DMS153 treated with DMSO at 0.1 percent for 48 hours (cell line): Measurements from ENCODE around the gene FLOT1.

Source experiments
- DNase-seq: peaks from one replicate; lab custom pipeline; 2025; ENCODE audit not compliant: unreplicated experiment; lab: John Stamatoyannopoulos, UW

FLOT1 gene

DNA sequence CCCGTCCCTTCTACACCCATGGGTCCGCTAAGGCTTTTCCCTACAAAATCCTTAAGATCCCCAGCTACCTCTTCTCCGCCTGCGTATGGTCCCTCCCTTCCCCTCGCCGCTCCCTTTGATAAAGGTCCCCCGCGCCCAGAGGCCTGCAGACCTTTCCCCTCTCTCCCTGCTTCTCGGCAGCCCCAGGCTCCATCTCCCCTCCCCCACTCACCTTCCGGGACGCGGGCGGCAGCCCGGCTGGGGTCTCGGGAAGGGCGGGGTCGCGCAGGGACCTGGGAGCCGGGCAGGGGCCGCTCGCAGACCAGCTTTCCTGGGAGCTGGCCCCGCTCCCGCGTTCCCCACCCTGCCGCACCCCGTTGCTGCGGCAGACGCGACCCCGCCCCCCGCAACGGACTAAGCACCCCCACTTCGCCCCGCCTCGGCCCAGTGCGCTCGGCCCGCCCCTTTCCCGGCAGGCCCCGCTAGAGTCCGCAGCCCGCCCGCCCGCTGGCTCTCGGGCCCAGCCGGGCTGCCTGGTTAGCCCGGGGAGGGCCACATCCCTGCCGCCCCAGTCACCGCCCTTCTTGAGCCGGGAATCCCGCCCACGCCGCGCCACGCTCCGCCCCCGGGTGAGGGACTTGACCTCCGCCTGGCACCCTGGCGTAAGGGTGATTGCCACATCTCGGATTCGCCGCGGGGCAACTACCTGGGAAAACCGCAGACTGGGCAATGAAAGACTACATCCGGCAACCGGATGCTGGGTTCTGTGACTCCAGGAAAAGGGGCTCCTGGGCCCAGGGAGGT is at the start of gene FLOT1:
TSS of gene FLOT1 (minus strand) at position 372 of the 783 bp plus-strand sequence. CDS start 498 bp downstream, outside the sequence.
- peak; percentile 87 for DNase-seq

DNA sequence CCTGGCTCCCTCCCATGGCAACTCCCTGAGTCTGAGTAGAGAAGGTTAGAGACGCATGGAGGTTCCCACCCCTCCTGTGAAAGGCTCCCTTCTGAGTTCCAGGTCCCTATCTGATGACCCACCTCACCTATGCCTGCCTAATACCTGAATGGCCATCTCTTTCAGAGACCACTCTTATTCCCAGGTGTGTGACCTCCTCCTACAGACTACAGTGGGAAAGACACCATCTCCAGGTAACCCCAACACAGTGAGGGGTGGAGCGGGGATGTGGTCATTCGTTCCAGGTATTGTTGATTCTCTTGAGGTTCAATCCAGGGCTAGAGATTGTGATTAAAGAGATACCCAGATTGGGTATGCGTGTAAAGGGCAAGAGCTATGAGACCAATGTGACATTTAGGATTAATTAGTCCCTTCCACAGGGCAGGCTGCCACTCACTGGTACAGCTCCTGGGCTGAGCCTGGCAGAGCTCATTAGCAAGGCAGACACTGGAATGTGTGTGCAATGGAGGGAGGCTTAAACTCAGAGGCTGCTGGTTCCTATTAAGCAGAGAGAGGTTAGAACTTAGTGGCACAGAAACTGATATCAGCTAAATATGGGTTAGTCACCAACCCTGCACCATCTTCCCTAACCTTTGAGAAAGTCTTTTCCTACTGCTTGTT is 48.4 kb upstream of the FLOT1 start:
- DNase-seq = no peak

- no peak for DNase-seq
These were observed 47.1 kb upstream of the FLOT1 start for GRCh38 chr6:30789606-30790005.

GRCh38 chr6:30787954-30788353 is 45.5 kb upstream of the FLOT1 start:
- DNase-seq = no peak

- DNase-seq = no peak
These were observed 40.0 kb upstream of the FLOT1 start for GRCh38 chr6:30782425-30783014.

DNA sequence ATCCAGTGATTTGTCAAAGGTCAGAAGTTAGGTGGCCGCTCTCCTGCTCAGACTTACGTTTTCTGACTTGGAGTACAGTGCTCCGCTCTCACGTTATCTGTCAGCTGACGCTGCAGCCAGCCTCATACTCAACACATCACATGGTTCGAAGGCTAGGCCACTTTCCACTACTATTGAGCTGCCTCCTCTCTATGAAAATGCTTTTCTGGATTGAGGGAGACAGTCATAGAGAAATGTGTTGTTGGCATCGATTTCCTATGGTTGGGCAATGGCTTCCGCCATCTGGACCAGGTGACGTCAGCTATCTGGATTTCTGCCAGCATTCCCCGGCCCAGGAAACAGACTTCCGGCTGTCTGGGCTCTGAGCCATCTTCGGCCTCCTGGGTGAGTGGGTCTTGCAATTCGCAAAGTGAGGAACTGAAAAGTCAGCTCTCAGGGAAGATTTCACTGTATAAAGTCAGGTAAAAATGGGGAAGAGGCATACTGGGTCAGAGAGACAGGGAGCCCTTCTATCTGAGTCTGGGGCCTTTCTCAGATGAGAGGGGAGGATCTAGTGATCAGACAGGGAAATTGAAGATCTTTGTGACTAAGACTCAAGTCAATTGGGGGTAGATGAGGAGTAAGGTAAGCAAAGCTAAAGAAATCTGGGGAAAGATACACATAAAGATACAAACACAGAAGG is 39.4 kb upstream of the FLOT1 start:
- DNase-seq = peak; percentile 79

DNA sequence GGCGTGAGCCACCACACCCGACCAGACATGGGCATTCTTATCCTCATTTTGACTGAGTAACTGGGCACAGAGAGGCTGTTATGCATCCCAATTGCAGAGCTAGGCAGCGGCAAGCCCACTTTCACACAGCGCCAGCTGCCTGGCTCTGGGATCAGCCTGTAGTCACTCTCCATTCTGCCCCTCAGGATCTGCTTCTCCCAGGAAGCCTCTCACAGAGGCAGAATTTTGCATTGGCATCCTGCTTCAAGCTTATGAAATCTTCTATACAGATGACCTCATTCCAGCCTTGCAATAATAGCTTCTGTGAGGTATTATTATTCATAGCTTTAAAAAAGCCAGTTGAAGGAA is 38.9 kb upstream of the FLOT1 start:
- DNase-seq = no peak

- no peak for DNase-seq
These were observed 38.1 kb upstream of the FLOT1 start for GRCh38 chr6:30780642-30780920.

DNA sequence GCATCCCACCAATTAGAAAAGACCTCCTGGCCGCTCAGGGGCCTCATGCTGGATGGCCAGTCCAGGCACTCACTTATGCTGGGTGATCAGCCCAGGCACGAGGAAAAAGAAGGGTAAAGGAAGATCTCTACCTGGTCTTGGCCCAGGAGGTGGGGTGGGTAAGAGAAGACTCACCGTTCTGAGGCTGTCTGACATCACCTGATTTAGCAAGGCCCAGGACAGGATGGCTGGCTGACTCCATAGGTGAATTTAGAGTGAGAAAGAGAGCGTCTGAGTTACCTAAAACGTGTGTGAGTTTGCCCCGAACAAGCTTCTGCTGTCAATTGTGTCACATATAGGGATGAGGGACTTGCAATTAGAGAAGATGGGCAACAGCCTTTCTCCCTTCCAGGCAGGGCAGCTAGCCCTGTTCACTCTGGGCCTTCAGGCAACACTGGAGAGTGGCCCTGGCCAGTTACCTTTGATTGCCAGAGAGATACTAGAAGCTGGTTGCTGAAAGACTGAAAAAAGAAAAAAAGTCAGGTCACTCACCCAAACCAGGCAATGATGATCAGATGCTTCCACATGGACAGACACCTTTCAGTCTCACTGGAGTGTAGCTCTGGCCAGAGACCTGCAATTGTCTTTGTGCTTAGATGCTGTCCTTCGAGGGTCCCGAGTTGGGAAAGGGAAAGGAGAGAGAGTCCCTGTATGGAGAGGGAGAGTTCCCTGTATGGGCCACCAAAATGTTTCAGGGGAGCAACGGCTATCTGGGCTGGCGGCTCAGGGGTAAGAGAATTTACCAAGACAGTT is 37.6 kb upstream of the FLOT1 start:
- no peak for DNase-seq

DNA sequence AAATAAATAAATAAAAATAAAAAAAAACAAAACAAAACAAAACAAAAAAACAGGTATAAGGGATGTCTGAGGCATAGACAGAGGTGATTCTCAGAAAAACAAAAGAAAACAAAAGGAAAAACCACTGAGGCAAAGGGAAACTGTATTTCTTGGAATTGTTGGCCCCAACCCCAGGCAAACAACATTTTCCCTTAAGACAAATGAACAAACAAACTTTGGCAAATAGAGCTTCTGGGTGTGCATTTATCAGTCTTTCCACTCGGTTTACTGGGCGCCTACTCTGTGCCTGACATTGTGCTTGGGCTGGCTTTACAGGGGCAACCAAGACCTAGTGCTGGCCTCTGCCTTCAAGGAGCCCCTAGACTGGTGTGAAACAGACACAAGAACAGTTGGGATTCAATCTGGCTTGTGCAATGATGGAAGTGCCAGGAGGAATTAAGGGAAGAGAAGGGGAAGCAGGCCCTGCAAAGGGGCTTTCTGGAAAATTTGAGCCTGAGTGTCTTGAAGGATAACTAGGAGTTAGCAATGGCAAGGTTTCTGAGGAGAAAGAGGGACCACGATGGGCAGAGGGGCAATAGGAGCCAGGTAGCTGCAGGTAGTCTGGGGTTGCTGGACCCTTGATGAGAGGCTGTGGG is 35.6 kb upstream of the FLOT1 start:
- no peak for DNase-seq

DNA sequence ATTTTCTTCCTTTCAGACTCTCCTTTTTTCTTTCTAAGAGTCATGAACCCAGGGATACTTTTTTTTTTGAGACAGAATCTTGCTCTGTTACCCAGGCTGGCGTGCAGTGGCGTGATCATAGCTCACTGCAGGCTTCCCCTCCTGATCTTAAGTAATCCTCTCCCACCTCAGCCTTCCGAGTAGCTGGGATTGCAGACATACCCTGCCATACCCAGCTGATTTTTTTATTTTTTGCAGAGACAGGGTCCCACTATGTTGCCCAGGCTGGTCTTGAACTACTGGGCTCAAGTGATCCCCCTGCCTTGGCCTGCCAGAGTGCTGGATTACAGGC is 34.6 kb upstream of the FLOT1 start:
- DNase-seq = no peak

- no peak for DNase-seq
These were observed 34.1 kb upstream of the FLOT1 start for GRCh38 chr6:30776390-30777154.

- no peak for DNase-seq
These were observed 32.6 kb upstream of the FLOT1 start for GRCh38 chr6:30775104-30775503.

GRCh38 chr6:30774701-30775100 is 32.2 kb upstream of the FLOT1 start:
- DNase-seq = no peak

DNA sequence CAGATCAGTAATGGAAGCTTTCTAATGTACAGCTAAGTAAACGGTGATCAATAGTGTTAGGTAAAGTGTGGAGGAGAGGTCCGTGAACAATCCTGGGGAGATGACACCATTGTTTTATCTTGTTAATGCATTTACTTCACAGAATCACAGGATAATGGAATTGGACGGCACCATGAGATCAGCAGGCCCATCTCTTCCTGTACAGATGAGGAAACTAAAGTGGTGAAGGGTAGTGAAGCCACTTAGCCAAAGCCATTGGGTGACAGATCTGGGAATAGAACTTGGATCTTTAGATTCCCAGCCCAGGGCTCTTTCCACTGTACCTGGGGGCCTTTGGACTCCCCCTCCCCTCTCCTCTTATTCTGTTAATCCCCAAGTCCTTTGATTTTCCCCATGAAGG is 28.1 kb upstream of the FLOT1 start:
- no peak for DNase-seq

DNA sequence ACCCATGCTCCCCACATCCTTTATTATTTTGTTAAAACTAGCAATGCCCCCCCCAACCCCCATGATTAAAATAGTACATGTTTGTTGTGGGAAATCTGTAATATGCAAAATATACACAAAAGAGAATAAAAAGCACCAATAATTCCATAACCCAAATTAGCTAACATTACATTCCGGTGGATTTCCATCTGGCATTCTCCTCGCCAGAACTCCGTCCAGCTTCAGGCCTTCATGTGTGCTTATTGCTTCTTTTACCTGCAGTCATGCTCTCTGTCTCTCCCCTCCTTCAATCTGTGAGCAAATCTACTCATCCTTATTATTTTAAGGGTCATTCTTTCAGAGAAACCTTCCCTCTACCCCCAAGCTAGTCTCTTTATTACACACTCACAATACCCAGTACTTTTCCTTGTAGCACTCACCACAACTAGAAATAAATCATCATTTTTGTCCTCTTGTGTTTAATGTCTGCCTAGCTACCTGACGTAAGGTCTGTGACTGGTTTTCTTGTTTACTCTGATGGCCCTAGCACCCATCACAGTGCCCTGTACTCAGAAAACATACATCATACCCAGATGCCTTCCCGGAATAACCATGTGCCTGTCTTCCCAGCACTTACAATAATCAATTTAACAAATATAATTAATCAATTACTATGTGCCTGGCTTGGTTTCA is 27.5 kb upstream of the FLOT1 start:
- no peak for DNase-seq

GRCh38 chr6:30769088-30769852 is 26.8 kb upstream of the FLOT1 start:
- DNase-seq = no peak

DNA sequence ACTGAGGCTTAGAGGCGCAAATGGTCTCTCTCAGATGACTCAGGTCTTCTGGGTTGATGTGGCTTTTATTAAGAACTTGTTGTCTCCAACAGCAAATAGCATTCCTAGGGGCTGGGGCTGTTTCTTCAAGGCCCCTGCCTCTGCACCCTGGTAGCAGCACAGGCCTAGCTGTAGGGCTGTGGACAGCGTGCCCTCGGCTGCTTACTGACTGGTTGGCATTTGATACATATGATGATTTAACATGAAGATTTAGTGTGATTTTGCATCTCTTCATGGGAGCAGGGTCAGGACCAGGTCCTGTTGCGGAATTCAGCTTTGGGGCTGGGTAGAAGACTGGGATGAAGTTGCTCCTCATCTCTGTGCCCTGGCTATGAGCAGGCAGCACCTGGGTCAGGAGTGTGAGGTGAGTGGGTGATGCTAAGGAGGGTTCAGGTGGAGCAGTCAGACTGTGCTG is 26.2 kb upstream of the FLOT1 start:
- DNase-seq = no peak

DNA sequence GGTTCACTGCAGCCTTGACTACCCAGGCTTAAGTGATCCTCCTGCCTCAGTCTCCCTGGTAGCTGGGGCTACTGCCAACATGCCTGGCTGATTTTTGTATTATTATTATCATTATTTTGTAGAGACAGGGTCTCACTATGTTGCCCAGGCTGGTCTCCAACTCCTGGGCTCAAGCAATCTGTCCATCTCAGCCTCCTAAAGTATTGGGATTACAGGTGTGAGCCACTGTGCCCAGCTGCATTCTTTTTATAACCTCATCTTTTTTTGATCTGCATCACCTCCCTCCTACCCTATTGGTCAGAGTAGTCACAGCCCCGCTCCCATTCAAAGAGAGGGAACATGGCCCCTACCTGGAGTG is 25.4 kb upstream of the FLOT1 start:
- no peak for DNase-seq
